ENCODE measurements around the gene ARL13B. TPM values are rescaled to one million over a fixed set of nuclear protein-coding genes. Genes with fewer than 3 reads are reported as not detected.
"Not testable (repeated sequence)": the region's sequence is repeated elsewhere in the genome, so short reads cannot be mapped to it uniquely, and the experiment has no call there.

ARL13B gene
- total RNA-seq: 10.7 to 12.2 TPM (median 10.8 TPM) in 3 replicates
- long read RNA-seq, transcript ARL13B-203 (10 exons, 2,453 nt): major isoform, 12 of 27 reads
- long read RNA-seq, partial matches to known transcripts: 2 of 27 reads
- long read RNA-seq, other reads (novel, unspliced or antisense): 11 of 27 reads

DNA sequence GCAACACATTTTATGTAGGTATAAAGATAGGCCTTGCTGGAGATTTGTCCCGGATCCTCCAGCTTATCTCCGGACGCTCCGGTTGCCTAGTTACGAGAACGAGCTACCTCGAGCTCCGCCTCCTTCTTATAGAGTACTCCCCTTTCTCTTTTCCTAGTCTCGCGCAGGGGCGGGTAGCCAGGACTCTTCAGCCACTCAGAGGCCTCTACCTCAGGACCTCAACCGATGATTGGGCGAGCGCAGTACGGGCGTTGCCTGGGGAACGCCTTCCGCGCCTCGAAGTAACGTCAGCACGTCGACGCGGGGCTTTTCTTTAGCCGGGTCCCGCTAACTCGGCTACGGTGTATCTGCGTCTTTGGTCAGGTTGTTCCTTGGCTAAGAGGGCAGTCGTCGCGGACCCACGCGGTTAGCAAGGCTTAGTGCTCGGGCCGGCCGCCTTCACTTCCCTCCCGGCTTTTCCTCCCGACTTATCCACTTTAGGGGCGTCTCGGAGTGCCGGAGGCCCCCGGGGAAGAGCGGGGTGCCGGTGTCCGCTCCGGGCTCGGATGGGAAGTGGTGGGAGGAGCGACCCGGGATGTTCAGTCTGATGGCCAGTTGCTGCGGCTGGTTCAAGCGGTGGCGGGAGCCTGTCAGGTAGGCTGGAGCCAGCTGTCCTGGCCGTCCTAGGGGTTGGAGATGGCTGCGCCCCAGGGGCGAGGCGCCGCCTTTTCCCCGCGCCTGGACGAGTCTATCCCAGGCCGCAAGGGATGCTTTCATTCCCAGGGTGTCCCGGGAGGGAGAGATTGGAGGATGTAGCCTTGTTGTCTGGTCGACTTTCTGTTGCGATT, at the start of gene ARL13B:
Gene ARL13B (plus strand): TSS at position 306 of the 827 bp plus-strand sequence. CDS start 269 bp downstream, at position 575.
- H3K4me1 Mint-ChIP-seq (ENCODE audit: low read depth): peaks cover 25% of the 10 kb centered on the region
- peak; percentile 14 for TF ChIP-seq CTCF (IDR thresholded peaks at IDR 0.05)

GRCh38 chr3:93931597-93932229, 48.2 kb upstream of the ARL13B start:
- Mint-ChIP-seq H3K9me3 (ENCODE audit: low read depth) (no peaks in the 10 kb centered on the region), H3K27ac (ENCODE audit: unreplicated experiment) (no peak overlapping the region), H3K4me3 (ENCODE audit: unreplicated experiment) (no peak overlapping the region), H3K36me3 (ENCODE audit: low read depth) (no peaks in the 10 kb centered on the region), H3K4me1 (ENCODE audit: low read depth) (no peaks in the 10 kb centered on the region), H3K27me3 (ENCODE audit: low read depth) (peaks cover 3% of the 10 kb centered on the region)
- DNase-seq (ENCODE audit: low spot score): no peak
- TF ChIP-seq CTCF (IDR thresholded peaks at IDR 0.05): no peak

More for the DNA sequence above, at the start of gene ARL13B:
- no peaks in the 10 kb centered on the region for H3K27me3 Mint-ChIP-seq (ENCODE audit: low read depth)
- H3K36me3 Mint-ChIP-seq (ENCODE audit: low read depth): no peaks in the 10 kb centered on the region
- peak within 1 kb of the TSS; percentile 91 for H3K27ac Mint-ChIP-seq (ENCODE audit: unreplicated experiment)
- DNase-seq (ENCODE audit: low spot score): peak; percentile 98
- H3K4me3 Mint-ChIP-seq (ENCODE audit: unreplicated experiment): peak within 1 kb of the TSS; percentile 91
- H3K9me3 Mint-ChIP-seq (ENCODE audit: low read depth): no peaks in the 10 kb centered on the region

- Mint-ChIP-seq H3K9me3 (ENCODE audit: low read depth) (no peaks in the 10 kb centered on the region), H3K4me3 (ENCODE audit: unreplicated experiment) (no peak overlapping the region)
- TF ChIP-seq CTCF (IDR thresholded peaks at IDR 0.05): no peak
Measured at GRCh38 chr3:93934366-93935046, 45.4 kb upstream of the ARL13B start.

GRCh38 chr3:93936549-93936948, 43.4 kb upstream of the ARL13B start:
- no peak overlapping the region for H3K27ac Mint-ChIP-seq (ENCODE audit: unreplicated experiment)

More at GRCh38 chr3:93934366-93935046, 45.4 kb upstream of the ARL13B start:
- no peaks in the 10 kb centered on the region for H3K4me1 Mint-ChIP-seq (ENCODE audit: low read depth)
- peaks cover 3% of the 10 kb centered on the region for H3K27me3 Mint-ChIP-seq (ENCODE audit: low read depth)
- DNase-seq (ENCODE audit: low spot score): no peak
- no peak overlapping the region for H3K27ac Mint-ChIP-seq (ENCODE audit: unreplicated experiment)
- no peaks in the 10 kb centered on the region for H3K36me3 Mint-ChIP-seq (ENCODE audit: low read depth)

GRCh38 chr3:93937485-93937884, 42.5 kb upstream of the ARL13B start:
- H3K36me3 Mint-ChIP-seq (ENCODE audit: low read depth); H3K27ac Mint-ChIP-seq (ENCODE audit: unreplicated experiment); H3K27me3 Mint-ChIP-seq (ENCODE audit: low read depth); H3K4me1 Mint-ChIP-seq (ENCODE audit: low read depth); H3K4me3 Mint-ChIP-seq (ENCODE audit: unreplicated experiment); DNase-seq (ENCODE audit: low spot score); H3K9me3 Mint-ChIP-seq (ENCODE audit: low read depth): not testable (repeated sequence)

More at GRCh38 chr3:93936549-93936948, 43.4 kb upstream of the ARL13B start:
- no peak for TF ChIP-seq CTCF (IDR thresholded peaks at IDR 0.05)
- Mint-ChIP-seq H3K36me3 (ENCODE audit: low read depth) (no peaks in the 10 kb centered on the region), H3K4me1 (ENCODE audit: low read depth) (no peaks in the 10 kb centered on the region), H3K4me3 (ENCODE audit: unreplicated experiment) (no peak overlapping the region), H3K9me3 (ENCODE audit: low read depth) (no peaks in the 10 kb centered on the region), H3K27me3 (ENCODE audit: low read depth) (peaks cover 2% of the 10 kb centered on the region)
- DNase-seq (ENCODE audit: low spot score): no peak

DNA sequence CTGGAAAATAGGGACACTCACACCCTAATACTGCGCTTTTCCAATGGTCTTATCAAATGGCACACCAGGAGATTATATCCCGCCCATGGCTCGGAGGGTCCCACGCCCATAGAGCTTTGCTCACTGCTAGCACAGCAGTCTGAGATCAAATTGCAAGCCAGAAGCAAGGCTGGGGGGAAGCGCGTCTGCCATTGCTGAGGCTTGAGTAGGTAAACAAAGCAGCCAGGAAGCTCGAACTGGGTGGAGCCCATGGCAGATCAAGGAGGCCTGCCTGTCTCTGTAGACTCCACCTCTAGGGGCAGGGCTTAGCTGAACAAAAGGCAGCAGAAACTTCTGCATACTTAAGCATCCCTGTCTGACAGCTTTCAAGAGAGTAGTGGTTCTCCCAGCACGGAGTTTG, 30.0 kb upstream of the ARL13B start:
- H3K4me3 Mint-ChIP-seq (ENCODE audit: unreplicated experiment): not testable (repeated sequence)

More for the DNA sequence above, 30.0 kb upstream of the ARL13B start:
- H3K27ac Mint-ChIP-seq (ENCODE audit: unreplicated experiment); DNase-seq (ENCODE audit: low spot score); H3K4me1 Mint-ChIP-seq (ENCODE audit: low read depth): not testable (repeated sequence)
- Mint-ChIP-seq H3K9me3 (ENCODE audit: low read depth) (peaks cover 44% of the 10 kb centered on the region), H3K27me3 (ENCODE audit: low read depth) (peaks cover 16% of the 10 kb centered on the region), H3K36me3 (ENCODE audit: low read depth) (peaks cover 18% of the 10 kb centered on the region)
